ENCODE data around the gene CNOT6.

- no peak for TF ChIP-seq POLR2A (IDR thresholded peaks at IDR 0.05)
- TF ChIP-seq CTCF (IDR thresholded peaks at IDR 0.05): no peak
These were observed 108.4 kb downstream of the CNOT6 start for GRCh38 chr5:180602481-180603075.

Measured in heart left ventricle (tissue), 13 donors.